GM12878 (cell line): Measurements from ENCODE around the gene RGMB. TPM values are rescaled to one million over a fixed set of nuclear protein-coding genes. Genes with fewer than 3 reads are reported as not detected.

ENCODE experiments used
- ATAC-seq: fragments of 200-7000 bp; cut with Tn5 transposase; 3 replicates; pipeline ENCODE4 v1.9.1; 2020; ENCODE audit warnings: mild to moderate bottlenecking, moderate library complexity
- BruUV-seq: library from RNA; stranded (reverse); fragments of 400-500 nt; replicated peaks from 2 replicates; lab custom pipeline; 2021; lab: Mats Ljungman, UMichigan
- CTCF ChIA-PET: fragments of 300-600 bp; sonication (Branson Sonifier 250); formaldehyde crosslinking; extraction: SDS; loops from one replicate; lab custom pipeline; 2021; ENCODE audit warnings: inconsistent platforms; lab: Yijun Ruan, JAX
- POLR2A ChIA-PET: fragments of 350-600 bp; formaldehyde crosslinking; extraction: SDS; loops from one replicate; lab custom pipeline; 2021; ENCODE audit warnings: inconsistent platforms; lab: Charles Lee
- RAD21 ChIA-PET: fragments of 300-600 bp; sonication (Branson Sonifier 250); formaldehyde crosslinking; loops from one replicate; lab custom pipeline; 2023; ENCODE audit warnings: antibody characterized with exemption; ENCODE audit not compliant: unreplicated experiment; lab: Charles Lee
- SMC1A ChIA-PET: fragments of 300-600 bp; sonication (Branson Sonifier 250); formaldehyde crosslinking; loops from one replicate; lab custom pipeline; 2023; ENCODE audit not compliant: unreplicated experiment, uncharacterized antibody; lab: Charles Lee
- DNase-seq: peaks from one replicate; pipeline ENCODE4 v3.0.0-alpha.2; 2011; ENCODE audit warnings: low read depth, low spot score
- FAIRE-seq: peaks from 3 replicates; lab custom pipeline; 2011; peaks lifted over from hg19 to GRCh38; lab: Jason Lieb, UNC
- H2AFZ ChIP-seq: 2 replicates; pipeline ENCODE4 v1.6.0; 2011; ENCODE audit warnings: low read depth, low read length, control low read depth; ENCODE audit not compliant: control insufficient read depth
- H3K27ac ChIP-seq: 2 replicates; pipeline ENCODE4 v1.5.1; 2011; ENCODE audit warnings: control low read depth; ENCODE audit not compliant: control insufficient read depth, insufficient read depth
- H3K27me3 ChIP-seq, 2 experiments: replicated peaks in 1 of 2; 2 replicates each; pipeline versions ENCODE4 v1.6.0 to v1.6.1; 2011; ENCODE audit warnings: low read length in 1 of 2; ENCODE audit not compliant: control insufficient read depth in 2 of 2, insufficient read depth in 2 of 2
- H3K36me3 ChIP-seq, 2 experiments: 2 replicates each; pipeline ENCODE4 v1.5.1; 2011; ENCODE audit warnings: low read length in 1 of 2; ENCODE audit not compliant: control insufficient read depth in 2 of 2, insufficient read depth in 2 of 2
- H3K4me1 ChIP-seq: 2 replicates; pipeline ENCODE4 v1.6.1; 2011; ENCODE audit warnings: mild to moderate bottlenecking, low read length, moderate library complexity, mixed read lengths; ENCODE audit not compliant: control insufficient read depth, insufficient read depth
- H3K4me2 ChIP-seq: 2 replicates; pipeline ENCODE4 v1.6.0; 2011; ENCODE audit warnings: control low read depth; ENCODE audit not compliant: control insufficient read depth, insufficient read depth
- H3K4me3 ChIP-seq: fragments of 200-600 bp; sonication (generic); 2 replicates; pipeline ENCODE4 v1.5.1; 2016
- H3K79me2 ChIP-seq: 2 replicates; pipeline ENCODE4 v1.6.0; 2011; ENCODE audit warnings: low read length; ENCODE audit not compliant: control insufficient read depth, insufficient read depth
- H3K9ac ChIP-seq: 2 replicates; pipeline ENCODE4 v1.8.0; 2011; ENCODE audit warnings: low read length, control low read depth, mixed read lengths; ENCODE audit not compliant: control insufficient read depth, insufficient read depth
- H3K9me3 ChIP-seq: replicated peaks from 3 replicates; pipeline ENCODE4 v1.5.1; 2011; ENCODE audit warnings: mild to moderate bottlenecking, low read length; ENCODE audit not compliant: control insufficient read depth, insufficient read depth
- H4K20me1 ChIP-seq: 2 replicates; pipeline ENCODE4 v1.6.0; 2011; ENCODE audit not compliant: control insufficient read depth, insufficient read depth
- CREB1 ChIP-seq: IDR thresholded peaks from 2 replicates; pipeline ENCODE4 v1.6.1; 2012; ENCODE audit warnings: low read depth, mild to moderate bottlenecking, inconsistent platforms
- LARP7 ChIP-seq: fragments of 450-650 bp; IDR thresholded peaks from 2 replicates; pipeline ENCODE4 v1.6.1; 2017; ENCODE audit warnings: mild to moderate bottlenecking
- POLR2AphosphoS5 ChIP-seq: IDR thresholded peaks from 2 replicates; pipeline ENCODE4 v1.6.1; 2011; ENCODE audit warnings: mild to moderate bottlenecking, low read length, inconsistent platforms
- SIX5 ChIP-seq: IDR thresholded peaks from 2 replicates; pipeline ENCODE4 v1.6.1; 2011; ENCODE audit warnings: mild to moderate bottlenecking, low read depth, low read length, moderate library complexity; ENCODE audit not compliant: severe bottlenecking
- STAT1 ChIP-seq: fragments of 450-650 bp; conservative IDR thresholded peaks from 2 replicates; pipeline ENCODE4 v1.6.1; 2014; ENCODE audit warnings: antibody characterized with exemption, mild to moderate bottlenecking
- YBX1 ChIP-seq: fragments of 450-650 bp; IDR thresholded peaks from 2 replicates; pipeline ENCODE4 v1.6.1; 2016; ENCODE audit warnings: antibody characterized with exemption
- ZBED1 ChIP-seq: IDR thresholded peaks from 2 replicates; pipeline ENCODE4 v1.6.1; 2016; ENCODE audit warnings: borderline replicate concordance
- WGBS: methylation state at CpG from one replicate; pipeline ENCODE4 v1.1.6; 2016; ENCODE audit warnings: low lambda C conversion rate; ENCODE audit not compliant: insufficient replicate concordance, insufficient coverage; ENCODE audit errors: missing lambda C conversion rate; 5-methylcytosine and 5-hydroxymethylcytosine counted together
- in situ Hi-C: fragments of 300-500 bp; cut with MboI; formaldehyde crosslinking; loops from 9 replicates; pipeline ENCODE4 v1.14.3; 2018; ENCODE audit warnings: mixed read lengths
- intact Hi-C: fragments of 100-400 bp; cut with micrococcal nuclease; formaldehyde crosslinking; loops from one replicate; pipeline ENCODE4 v1.14.2; 2022; ENCODE audit not compliant: unreplicated experiment
- polyA plus RNA-seq, 11 experiments: library from polyadenylated mRNA; depleted of rRNA in 4 of 11; unstranded in 6 of 11; stranded (reverse) in 5 of 11; fragments of >200 nt; fragmentation: Nextera tagmentation in 4 of 11; fragmentation: Illumina TruSeq in 1 of 11; extraction: Ambion mirVana in 4 of 11; extraction: Trizol in 1 of 11; gene quantifications; 1 replicate in 1 of 11; 2 replicates in 10 of 11; pipeline versions ENCODE4 v1.2.1 to v1.2.3, GENCODE V29; 2011 to 2016; ENCODE audit warnings: inconsistent platforms in 2 of 11, missing spikeins in 2 of 11, low read depth in 1 of 11
- total RNA-seq, 4 experiments: library from RNA; depleted of rRNA in 3 of 4; stranded (reverse); fragments of >200 nt in 3 of 4; fragmentation: Illumina TruSeq in 1 of 4; extraction: Trizol in 1 of 4; gene quantifications; 2 replicates each; pipeline versions ENCODE4 v1.2.1 to v1.2.3, GENCODE V29; 2013 to 2021

RGMB gene
- total and polyA plus RNA-seq, 10 of the 15 experiments (the other 5 are each of a cell fraction or from before 2014, with no cell fraction given): 1.3 to 15.3 (median 7.4) TPM

- TF ChIP-seq SIX5: no peak
- no peak for TF ChIP-seq POLR2AphosphoS5
- TF ChIP-seq STAT1: no peak
- no peak for TF ChIP-seq LARP7
Measured at GRCh38 chr5:98771382-98772109, 1.9 kb upstream of the RGMB start (continued).

GRCh38 chr5:98772415-98773213 lies 849 bp upstream of the RGMB start:
- peaks cover 3 to 9% of the 10 kb centered on the region in 2 experiments; a peak in 3 of 4 replicates for H3K27me3 ChIP-seq
- H3K79me2 ChIP-seq: peaks cover 32% of the 10 kb centered on the region
- no peaks in the 10 kb centered on the region for H3K9me3 ChIP-seq
- ChIA-PET SMC1A (interaction anchor here (0.7 to 5.3 kb wide), 4 partner anchors 17 to 1577 kb away, joined by 3 to 24 read pairs (median 4); no protein-coding TSS in a partner anchor), CTCF (interaction anchor here (0.5 to 7.5 kb wide), 17 partner anchors 8 to 1542 kb away, joined by 3 to 104 read pairs (median 4); no protein-coding TSS in a partner anchor)
- H3K9ac ChIP-seq: peak overlapping the region; percentile 43
- FAIRE-seq (no peak), DNase-seq (no peak)
- BruUV-seq: no TSS peak
- H2AFZ ChIP-seq: peak overlapping the region; percentile 92
- peak overlapping the region; percentile 48 for H3K27ac ChIP-seq
- WGBS: 17% methylated on average over 34 of the region's 34 CpGs
- no peaks in the 10 kb centered on the region for H3K36me3 ChIP-seq
- peak overlapping the region; percentile 92 for H3K4me2 ChIP-seq
- no peak for TF ChIP-seq ZBED1
- TF ChIP-seq YBX1: no peak
- TF ChIP-seq CREB1: 0 out of 2 replicates have a peak, but pooled peaks have one; percentile 8
- TF ChIP-seq, all 136 proteins: peak for 1
- Histone ChIP-seq H3K4me3 (peak overlapping the region; percentile 67), H4K20me1 (no peaks in the 10 kb centered on the region; the same call in 1 of the 2 replicates), H3K4me1 (peaks cover 17% of the 10 kb centered on the region)
- in situ Hi-C loops: loop anchor here (10.0 kb wide), 1 partner anchor 262 kb away; no protein-coding TSS in a partner anchor
- RAD21 ChIA-PET: interaction anchor here (2.7 kb wide), 1 partner anchor 1541 kb away, joined by 11 read pairs; no protein-coding TSS in a partner anchor
- POLR2A ChIA-PET: interaction anchor here (0.6 to 1.1 kb wide), 2 partner anchors 9 to 17 kb away, joined by 3 read pairs; no protein-coding TSS in a partner anchor
- intact Hi-C loops: loop anchor here (2.0 to 5.0 kb wide), 5 partner anchors 135 to 1580 kb away; no protein-coding TSS in a partner anchor
- peak; percentile 18 for ATAC-seq
